DOHH2 (cell line): ENCODE measurements around the gene NME2.

ENCODE experiments used
- H3F3A ChIP-seq: fragments of 200-600 bp; sonication (generic), shearing (Covaris generic); 2 replicates; pipeline ENCODE4 v1.6.0; 2016; ENCODE audit warnings: antibody characterized with exemption, mild to moderate bottlenecking; ENCODE audit not compliant: control insufficient read depth, insufficient read depth
- H3K27ac ChIP-seq: fragments of 200-600 bp; sonication (generic); 2 replicates; pipeline ENCODE4 v1.5.1; 2014; ENCODE audit warnings: low read depth, mild to moderate bottlenecking, low read length, moderate library complexity
- H3K27me3 ChIP-seq: fragments of 200-600 bp; sonication (generic); 2 replicates; pipeline ENCODE4 v1.6.1; 2014; ENCODE audit warnings: mild to moderate bottlenecking, low read length, mixed read lengths; ENCODE audit not compliant: control insufficient read depth
- H3K36me3 ChIP-seq: fragments of 200-600 bp; sonication (generic); 2 replicates; pipeline ENCODE4 v1.6.1; 2014; ENCODE audit warnings: mild to moderate bottlenecking, low read length, moderate library complexity, mixed read lengths; ENCODE audit not compliant: control insufficient read depth
- H3K4me1 ChIP-seq: fragments of 200-600 bp; sonication (generic); 2 replicates; pipeline ENCODE4 v1.6.1; 2014; ENCODE audit warnings: mild to moderate bottlenecking, low read length, mixed read lengths; ENCODE audit not compliant: control insufficient read depth
- H3K4me2 ChIP-seq: fragments of 200-600 bp; sonication (generic); 2 replicates; pipeline ENCODE4 v1.6.0; 2014; ENCODE audit warnings: mild to moderate bottlenecking, low read length, moderate library complexity
- H3K4me3 ChIP-seq: fragments of 200-600 bp; sonication (generic); 2 replicates; pipeline ENCODE4 v1.5.1; 2014; ENCODE audit warnings: mild to moderate bottlenecking, low read length, mixed read lengths
- H3K79me2 ChIP-seq: fragments of 200-600 bp; sonication (generic); 2 replicates; pipeline ENCODE4 v1.6.1; 2014; ENCODE audit warnings: mild to moderate bottlenecking, low read length, mixed read lengths; ENCODE audit not compliant: control insufficient read depth
- H3K9me2 ChIP-seq: fragments of 200-600 bp; sonication (generic); replicated peaks from 2 replicates; pipeline ENCODE4 v1.6.1; 2014; ENCODE audit warnings: mild to moderate bottlenecking, low read length, mixed read lengths; ENCODE audit not compliant: control insufficient read depth
- H3K9me3 ChIP-seq: fragments of 200-600 bp; sonication (generic); 2 replicates; pipeline ENCODE4 v1.6.1; 2014; ENCODE audit warnings: antibody characterized with exemption, low read length, mixed read lengths; ENCODE audit not compliant: control insufficient read depth, insufficient read depth
- H4K20me1 ChIP-seq: fragments of 200-600 bp; sonication (generic); 2 replicates; pipeline ENCODE4 v1.6.0; 2014; ENCODE audit warnings: low read depth, mild to moderate bottlenecking, antibody characterized with exemption, low read length, moderate library complexity; ENCODE audit not compliant: control insufficient read depth, insufficient read depth
- CTCF ChIP-seq: fragments of 200-600 bp; sonication (generic); IDR thresholded peaks from one replicate; pipeline ENCODE4 v1.5.1; 2014; ENCODE audit warnings: antibody characterized with exemption, mild to moderate bottlenecking, low read depth, low read length; ENCODE audit not compliant: poor library complexity, severe bottlenecking
- EZH2phosphoT487 ChIP-seq: fragments of 200-600 bp; sonication (generic); IDR thresholded peaks from 2 replicates; pipeline ENCODE4 v1.6.1; 2017; ENCODE audit warnings: borderline replicate concordance, mild to moderate bottlenecking, antibody characterized with exemption, low read length, moderate library complexity, mixed read lengths

NME2 gene

GRCh38 chr17:51188271-51188833, 22.1 kb downstream of the NME2 start:
- H3F3A ChIP-seq, result peaks cover 6% of the 10 kb centered on the region
- no peaks in the 10 kb centered on the region for H4K20me1 ChIP-seq
- H3K27ac ChIP-seq, result no peak overlapping the region
- no peaks in the 10 kb centered on the region for H3K79me2 ChIP-seq
- H3K27me3 ChIP-seq, result no peaks in the 10 kb centered on the region
- H3K36me3 ChIP-seq, result peaks cover 70% of the 10 kb centered on the region
- no peaks in the 10 kb centered on the region for H3K9me2 ChIP-seq
- H3K4me2 ChIP-seq, result no peak overlapping the region
- no peak overlapping the region for H3K4me3 ChIP-seq
- H3K4me1 ChIP-seq, result peaks cover 6% of the 10 kb centered on the region
- TF ChIP-seq EZH2phosphoT487, result no peak
- no peak for TF ChIP-seq CTCF
- H3K9me3 ChIP-seq, result no peaks in the 10 kb centered on the region

GRCh38 chr17:51189162-51189561, 23.0 kb downstream of the NME2 start:
- Histone ChIP-seq H3K4me3 (no peak overlapping the region), H3K9me3 (no peaks in the 10 kb centered on the region), H3K79me2 (no peaks in the 10 kb centered on the region), H3K27me3 (no peaks in the 10 kb centered on the region), H3K4me1 (peaks cover 3% of the 10 kb centered on the region), H4K20me1 (no peaks in the 10 kb centered on the region), H3K27ac (no peak overlapping the region), H3F3A (peaks cover 6% of the 10 kb centered on the region), H3K4me2 (no peak overlapping the region), H3K36me3 (peaks cover 71% of the 10 kb centered on the region), H3K9me2 (no peaks in the 10 kb centered on the region)
- TF ChIP-seq CTCF, result no peak
- TF ChIP-seq EZH2phosphoT487, result no peak

GRCh38 chr17:51189628-51190027, 23.4 kb downstream of the NME2 start:
- Histone ChIP-seq H3K9me2 (no peaks in the 10 kb centered on the region), H3K4me1 (no peaks in the 10 kb centered on the region), H3K4me2 (no peak overlapping the region), H4K20me1 (no peaks in the 10 kb centered on the region), H3K4me3 (no peak overlapping the region), H3F3A (peaks cover 6% of the 10 kb centered on the region; the same call in 1 of the 2 replicates), H3K36me3 (peaks cover 68% of the 10 kb centered on the region), H3K27ac (no peak overlapping the region), H3K9me3 (no peaks in the 10 kb centered on the region), H3K79me2 (no peaks in the 10 kb centered on the region), H3K27me3 (no peaks in the 10 kb centered on the region)
- no peak for TF ChIP-seq CTCF
- TF ChIP-seq EZH2phosphoT487, result no peak
